Dedifferentiated amniotic fluid mesenchymal stem cell (primary cell): ENCODE measurements around the gene IGLL5.
"Not testable (repeated sequence)": the region's sequence is repeated elsewhere in the genome, so short reads cannot be mapped to it uniquely, and the experiment has no call there.

Experiments
- DNase-seq: peaks from one replicate; pipeline ENCODE4 v3.0.0-alpha.2; 2016; ENCODE audit errors: extremely low spot score

IGLL5 gene

DNA sequence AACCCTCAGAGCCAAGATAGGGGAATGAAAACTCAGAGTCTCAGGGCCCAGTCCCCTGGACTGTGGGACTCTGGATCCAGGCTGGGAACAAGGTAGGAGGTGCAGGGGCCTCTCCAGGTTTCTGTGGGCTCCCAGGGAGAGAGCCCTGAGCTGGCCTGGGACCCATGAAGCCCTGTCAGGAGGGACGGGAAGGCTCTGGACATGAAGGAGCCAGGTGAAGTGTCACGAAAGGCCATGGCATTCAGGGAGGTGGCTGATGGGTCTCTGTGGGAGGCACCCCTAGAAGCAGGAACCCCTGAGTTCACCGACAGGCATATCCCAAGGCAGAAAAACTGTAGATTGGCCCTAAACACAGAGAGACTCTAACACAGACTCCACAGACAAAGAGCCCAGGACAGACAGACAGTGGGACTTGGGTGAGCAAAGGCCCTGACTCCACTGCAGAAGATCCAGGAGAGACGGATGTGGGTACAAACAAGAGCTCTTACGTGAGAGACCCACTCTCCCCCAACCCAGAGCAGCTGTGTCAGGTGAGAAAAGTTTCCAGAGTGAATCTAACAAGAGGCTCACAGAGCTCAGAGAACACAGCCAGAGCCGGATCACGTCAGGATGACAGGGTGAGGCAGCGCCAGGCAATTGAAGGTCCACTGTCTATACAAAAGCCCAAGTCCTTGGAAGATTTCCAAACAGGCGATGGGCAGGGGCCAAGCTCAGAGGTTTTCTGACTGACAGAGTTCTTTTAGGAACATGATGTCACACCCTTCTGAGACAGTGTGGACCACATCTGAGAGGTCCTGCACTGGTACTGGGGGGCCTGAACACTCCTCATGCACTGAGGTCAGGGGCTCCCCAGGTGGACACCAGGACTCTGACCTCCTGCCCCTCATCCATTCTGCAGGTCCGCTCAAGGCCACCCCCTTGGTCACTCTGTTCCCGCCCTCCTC is 27.4 kb downstream of the IGLL5 start:
- no peak for DNase-seq

DNA sequence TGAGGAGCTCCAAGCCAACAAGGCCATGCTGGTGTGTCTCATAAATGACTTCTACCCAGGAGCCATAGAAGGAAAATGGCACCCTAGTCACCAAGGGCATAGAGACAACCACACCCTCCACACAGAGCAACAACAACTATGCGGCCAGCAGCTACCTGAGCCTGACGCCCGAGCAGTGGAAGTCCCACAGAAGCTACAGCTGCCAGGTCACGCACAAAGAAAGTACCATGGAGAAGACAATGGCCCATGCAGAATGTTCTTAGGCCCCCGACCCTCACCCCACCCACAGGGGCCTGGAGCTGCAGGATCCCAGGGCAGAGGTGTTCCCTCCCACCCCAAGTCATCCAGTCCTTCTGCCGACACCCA is 28.0 kb downstream of the IGLL5 start:
- no peak for DNase-seq

DNA sequence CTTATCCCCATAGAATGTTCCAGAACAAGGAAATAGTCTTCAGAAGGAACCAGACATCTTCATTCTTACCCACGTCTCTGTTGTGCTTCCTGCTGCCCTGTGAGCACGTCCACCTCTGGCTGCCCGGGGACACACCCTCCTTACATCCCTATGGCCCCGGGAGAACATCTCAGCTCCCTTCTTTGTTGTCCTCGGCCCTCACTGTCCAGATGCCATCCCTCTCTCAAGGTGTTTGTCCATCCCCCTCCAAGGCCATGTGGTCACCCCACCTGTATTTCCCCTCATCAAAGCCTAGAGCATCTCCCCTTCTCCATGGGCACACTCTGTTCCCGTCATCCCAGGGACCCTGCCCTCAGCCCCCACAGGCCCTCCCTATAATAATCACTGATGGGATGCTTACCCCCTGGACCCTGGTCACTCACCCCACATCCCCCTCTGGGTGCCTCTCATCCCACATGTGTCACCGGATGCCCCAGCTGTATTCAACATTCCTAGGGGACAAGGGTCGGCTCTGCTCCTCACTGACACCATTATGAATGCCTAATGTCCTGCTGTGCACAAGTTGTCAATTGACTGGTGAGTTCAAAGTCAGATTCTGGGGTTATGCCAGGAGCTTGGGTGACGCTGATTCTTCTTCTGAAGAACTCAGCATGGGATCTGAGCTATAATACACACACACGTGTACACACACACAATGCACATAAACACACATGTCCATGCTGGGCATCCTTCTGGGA is 28.8 kb downstream of the IGLL5 start:
- no peak for DNase-seq

DNA sequence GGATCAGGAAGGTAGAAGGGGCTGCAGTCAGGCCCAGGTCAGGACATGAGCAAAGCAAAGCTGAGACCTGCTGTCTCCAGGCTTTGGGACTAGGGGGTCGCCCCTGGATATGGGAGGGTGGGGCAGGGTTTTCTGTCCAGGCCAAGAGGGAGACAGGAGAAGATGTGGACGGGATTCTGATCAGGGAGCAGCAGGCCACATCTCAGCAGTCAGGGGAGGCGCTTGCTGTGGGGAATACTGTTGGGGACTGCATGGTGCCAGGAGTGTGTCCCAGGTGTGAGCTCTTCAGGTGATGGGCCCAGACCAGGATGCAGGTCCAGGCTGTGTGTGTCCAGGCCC is 29.3 kb downstream of the IGLL5 start:
- DNase-seq = no peak

DNA sequence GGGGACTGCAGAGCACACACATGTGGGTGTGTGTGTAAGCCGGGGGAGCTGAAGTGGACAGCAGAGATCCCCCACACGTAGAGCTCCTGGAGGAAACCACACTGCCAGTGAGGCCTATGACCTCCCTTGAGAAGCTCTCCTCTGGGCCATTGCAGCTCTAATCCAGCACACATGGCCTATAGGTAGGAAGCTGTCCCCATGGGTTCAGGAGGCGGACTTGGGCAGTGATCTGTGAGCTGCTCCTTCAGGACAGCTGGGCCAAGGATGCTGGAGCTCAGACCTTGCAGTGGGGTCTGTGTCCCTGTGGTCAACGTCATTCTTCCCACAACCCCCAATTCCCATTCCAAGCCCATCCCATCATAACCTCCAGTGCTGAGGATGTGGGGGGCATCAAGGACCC is 29.8 kb downstream of the IGLL5 start:
- DNase-seq = no peak

DNA sequence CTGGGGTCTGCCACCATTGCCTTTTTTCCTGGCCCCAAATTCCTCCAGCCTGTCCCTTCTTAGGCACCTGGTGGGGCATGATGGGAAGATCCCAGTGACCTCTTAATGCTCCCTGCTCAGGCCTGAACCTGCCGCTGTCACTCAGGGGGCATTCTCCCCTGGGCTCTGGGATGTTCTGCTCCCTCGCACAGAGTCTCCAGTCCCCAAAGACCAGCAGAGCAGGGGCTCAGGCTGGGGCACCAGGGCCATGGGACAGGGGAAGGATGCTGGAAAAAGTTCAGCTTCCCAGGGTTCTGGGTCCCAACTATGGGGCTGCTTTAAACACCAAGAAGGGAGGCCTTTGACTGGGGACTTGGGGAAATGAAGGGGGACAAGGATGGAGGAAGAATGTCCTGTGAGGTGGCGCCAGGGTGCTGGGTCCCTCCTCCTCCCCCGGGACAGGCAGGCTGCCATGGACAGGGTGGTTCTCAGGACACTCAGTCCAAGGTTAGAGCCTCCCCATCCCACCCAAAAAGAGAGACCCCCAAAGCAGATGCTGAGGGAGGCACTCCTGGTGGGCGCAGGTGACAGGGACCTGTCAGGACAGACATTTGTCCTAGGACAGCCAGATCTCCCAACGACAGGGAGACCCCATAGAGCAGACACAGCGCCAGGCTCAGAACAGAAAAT is 30.8 kb downstream of the IGLL5 start:
- no peak for DNase-seq

DNA sequence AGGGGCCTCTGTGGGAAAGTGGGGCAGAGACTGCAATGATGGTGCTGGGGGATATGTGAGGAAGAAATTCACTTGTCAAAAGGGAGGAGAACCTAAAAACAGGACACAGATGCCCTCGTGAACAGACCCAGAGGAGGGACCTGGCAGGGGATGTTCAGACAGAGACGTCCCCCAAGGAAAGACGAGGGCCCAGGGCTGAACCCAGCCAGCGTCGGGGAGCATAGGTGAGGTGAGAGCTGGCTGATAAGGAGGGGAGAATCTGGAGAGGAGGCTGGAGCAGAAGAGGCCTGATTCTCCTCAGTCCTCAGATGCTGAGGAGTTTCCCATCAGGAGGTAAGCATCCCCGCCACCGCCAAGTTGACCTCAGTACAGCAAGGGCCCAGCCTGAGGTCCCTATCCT is 31.4 kb downstream of the IGLL5 start:
- no peak for DNase-seq

DNA sequence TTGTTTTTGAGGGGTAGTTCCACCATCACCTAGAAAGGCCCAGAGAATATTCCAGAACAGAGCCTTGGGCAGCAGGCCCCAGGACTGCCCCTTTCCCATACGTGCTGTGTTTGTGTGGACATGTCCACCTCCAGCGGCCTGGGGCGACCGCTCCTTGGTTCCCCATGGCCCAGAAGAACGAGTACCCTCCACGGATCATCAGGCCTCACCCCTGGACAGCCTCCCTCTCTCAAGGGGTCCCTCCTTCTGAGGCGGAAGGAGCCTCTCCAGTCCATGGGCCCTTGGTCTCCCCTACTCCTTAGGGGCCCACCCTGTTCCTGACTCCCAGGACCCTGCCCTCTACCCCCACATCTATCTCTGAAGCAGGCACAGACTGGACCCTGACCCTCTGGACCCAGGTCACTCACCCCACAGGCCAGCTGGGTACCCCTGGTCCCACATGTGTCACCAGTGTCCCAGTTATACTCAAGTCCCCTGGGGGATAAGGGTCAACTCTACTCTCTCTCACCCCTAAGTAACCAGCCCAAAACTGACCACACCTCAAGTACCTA is 32.6 kb downstream of the IGLL5 start:
- no peak for DNase-seq

DNA sequence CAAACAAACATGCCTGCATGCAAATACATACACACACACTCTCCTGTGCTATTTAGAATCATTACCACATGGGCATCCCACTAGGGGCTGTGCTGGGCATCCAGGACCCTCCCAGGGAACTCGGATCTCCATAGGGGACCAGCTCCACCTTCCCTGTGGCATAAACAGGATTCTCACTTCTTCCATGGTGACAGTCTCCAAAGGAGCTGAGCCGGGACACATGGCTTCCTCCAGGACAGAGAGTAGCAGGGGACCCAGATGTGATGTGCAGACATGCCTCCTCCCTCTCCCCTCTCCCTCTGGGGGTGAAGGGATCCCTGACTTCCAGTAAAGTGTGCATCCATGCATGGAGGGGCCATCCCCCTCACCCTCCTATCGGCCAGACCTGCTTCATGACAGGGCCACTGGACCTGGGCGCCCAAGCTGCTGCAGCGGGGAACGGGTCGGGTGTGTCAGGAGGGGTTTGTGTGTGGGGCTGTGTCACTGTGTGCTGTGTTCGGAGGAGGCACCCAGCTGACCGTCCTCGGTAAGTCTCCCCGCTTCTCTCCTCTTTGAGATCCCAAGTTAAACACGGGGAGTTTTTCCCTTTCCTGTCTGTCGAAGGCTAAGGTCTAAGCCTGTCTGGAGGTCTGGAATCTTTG is 33.4 kb downstream of the IGLL5 start:
- DNase-seq = no peak

DNA sequence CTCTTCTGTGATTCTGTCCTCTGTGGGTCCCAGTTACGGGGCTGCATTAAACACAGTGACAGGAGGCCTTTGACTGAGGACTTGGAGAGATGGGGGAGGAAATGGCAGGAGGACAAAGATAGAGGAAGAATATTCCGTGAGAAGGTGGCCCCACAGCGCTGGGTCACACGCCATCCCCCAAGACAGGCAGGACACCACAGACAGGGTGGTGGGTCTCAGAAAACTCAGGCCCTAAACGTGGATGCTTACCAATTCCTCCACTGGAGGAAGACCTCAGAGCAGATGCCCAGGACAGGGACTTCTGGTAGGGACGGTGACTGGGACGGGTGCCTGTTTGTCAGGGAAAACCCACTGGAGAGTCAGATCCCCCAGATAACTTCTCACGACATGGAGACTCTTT is 34.0 kb downstream of the IGLL5 start:
- no peak for DNase-seq

DNA sequence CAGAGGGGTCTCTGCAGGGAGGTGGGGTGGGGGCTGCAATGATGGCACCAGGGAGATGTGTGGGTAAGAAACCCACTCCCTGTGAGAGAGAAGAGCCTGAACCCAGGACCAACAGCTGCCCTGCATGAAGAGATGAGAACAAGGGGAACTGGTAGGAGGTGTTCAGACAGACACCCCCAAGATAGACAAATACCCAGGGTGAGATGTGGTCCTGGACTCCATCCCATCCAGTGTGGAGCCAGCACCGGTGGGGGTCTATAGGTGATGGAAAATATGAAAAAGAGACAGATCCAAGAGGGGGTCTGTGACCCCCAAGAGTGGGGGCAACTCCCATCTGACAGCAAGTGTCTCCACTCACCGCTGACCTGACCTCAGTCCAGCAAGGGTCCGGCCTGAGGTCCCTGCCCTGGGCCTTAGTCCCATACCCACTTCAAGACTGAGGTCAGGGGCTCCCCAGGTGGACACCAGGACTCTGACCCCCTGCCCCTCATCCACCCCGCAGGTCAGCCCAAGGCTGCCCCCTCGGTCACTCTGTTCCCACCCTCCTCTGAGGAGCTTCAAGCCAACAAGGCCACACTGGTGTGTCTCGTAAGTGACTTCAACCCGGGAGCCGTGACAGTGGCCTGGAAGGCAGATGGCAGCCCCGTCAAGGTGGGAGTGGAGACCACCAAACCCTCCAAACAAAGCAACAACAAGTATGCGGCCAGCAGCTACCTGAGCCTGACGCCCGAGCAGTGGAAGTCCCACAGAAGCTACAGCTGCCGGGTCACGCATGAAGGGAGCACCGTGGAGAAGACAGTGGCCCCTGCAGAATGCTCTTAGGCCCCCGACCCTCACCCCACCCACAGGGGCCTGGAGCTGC is 34.7 kb downstream of the IGLL5 start:
- DNase-seq = not testable (repeated sequence)

DNA sequence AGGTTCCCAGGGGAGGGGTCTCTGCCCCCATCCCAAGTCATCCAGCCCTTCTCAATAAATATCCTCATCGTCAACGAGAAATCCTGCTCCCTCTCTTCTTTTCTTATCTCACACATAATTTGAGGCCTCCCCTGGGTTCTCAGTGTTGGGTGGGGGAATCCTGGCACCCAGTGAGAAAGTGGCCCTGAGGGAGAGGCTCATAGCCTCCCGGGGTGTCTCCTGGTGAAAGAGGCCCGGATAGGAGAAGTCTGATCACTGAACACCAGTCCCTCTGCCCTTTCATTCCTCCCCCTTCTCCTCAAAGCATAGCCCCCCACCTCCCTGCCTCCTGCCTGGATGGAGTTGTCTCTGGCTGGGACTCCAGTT is 35.3 kb downstream of the IGLL5 start:
- DNase-seq = no peak

DNA sequence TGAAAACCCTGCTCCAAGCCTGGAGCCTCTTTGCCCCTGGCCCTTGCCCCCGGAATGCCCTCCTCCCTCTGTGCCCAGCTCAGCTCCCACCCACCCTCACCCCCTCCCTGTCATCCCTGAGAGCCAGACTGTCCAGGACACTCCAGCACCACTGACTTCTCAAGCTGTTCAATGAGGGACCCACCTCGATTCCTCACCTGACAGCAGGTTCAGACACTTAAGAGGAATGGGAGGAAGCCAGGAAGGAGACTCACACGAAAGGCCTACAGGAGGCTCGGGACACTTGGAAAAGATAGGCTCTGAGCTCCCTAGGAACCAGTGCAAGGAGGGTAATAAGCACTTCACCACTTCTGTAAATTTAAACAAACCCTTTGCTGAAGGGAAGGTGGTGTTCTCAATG is 35.8 kb downstream of the IGLL5 start:
- no peak for DNase-seq

DNA sequence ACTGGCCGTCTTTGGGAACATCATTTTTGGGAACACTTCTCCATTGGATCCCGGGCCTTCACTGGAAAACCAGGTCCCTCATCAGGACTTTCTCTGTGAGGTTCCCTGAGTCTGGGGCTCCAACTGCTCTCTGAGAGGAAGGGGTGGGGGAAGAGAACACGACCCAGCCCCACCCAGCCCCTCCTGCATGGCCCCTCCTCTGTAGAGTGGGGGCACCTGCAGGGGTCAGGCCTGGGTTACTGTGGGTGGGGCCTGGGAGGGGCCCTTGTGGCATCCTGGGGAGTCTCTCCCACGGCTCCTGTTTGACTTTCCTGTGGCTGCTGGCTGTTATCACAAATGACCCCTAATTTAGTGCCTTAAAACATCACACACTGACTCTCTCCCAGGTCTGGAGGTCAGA is 36.3 kb downstream of the IGLL5 start:
- DNase-seq = no peak

DNA sequence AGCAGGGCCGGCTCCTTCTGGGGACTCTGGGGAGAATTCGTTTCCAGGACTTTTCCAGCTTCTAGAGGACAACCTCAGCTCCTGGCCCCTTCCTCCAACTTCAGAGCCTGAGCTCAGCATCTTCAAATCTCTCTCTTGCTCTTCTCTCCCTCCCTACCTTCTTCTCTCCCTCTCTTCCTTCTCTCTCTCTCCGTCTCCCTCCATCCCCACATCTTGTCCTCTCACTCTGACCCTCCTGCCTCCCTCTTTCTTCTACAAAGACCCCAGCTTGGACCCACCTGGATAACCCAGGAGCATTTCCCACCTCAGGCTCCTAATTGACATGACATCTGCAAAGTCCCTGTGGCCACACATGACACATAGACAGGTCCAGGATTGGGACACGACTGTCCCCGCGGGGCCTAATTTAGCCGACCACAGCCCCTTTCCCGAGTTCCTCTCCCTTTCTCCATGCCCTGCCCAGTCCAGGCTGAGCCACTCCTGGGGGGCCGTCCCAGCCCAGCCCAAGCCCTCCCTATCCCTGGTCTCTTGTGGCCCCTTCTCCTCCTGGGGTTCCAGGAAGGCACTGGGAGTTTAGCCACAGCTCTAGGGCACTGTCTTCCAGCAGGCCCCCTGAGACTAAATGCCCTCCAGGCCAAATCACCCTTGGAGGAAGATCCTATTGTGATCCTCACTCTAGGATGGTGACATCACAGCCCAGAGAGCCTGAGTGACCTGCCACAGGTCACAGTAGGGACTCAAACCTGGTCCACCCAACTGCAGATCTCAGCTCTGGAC is 36.9 kb downstream of the IGLL5 start:
- no peak for DNase-seq

DNA sequence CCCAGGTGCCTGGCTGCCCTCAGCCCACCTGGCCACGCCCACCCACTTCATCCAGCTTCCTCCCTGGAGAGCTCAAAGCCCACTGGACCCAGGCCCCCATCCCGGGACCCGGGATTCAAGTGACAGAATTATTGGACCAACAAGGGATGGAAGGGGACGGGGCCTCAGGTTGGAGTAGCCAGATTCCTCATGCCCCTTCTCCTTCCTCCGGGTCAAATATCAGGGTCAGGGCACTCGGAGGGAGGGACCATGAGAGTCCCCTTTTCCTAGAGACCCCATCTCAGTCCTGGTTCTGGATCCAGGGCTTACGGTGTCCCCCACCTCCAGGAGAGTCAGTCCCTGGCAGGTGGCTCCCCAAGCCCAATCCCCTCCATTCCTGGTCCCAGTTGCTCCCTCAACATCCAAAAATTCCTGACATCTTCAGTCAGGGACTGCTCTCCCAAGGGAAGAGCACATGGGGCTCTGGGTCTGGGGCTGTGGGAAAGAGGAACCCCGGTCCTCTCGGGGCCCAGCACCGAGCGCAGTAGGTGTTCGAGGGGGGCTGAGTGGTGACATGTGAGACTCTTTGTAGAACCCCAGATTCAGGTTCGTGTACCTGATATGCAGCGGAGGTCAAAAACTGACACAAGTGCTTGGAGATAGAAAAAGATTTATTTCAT is 37.7 kb downstream of the IGLL5 start:
- no peak for DNase-seq

DNA sequence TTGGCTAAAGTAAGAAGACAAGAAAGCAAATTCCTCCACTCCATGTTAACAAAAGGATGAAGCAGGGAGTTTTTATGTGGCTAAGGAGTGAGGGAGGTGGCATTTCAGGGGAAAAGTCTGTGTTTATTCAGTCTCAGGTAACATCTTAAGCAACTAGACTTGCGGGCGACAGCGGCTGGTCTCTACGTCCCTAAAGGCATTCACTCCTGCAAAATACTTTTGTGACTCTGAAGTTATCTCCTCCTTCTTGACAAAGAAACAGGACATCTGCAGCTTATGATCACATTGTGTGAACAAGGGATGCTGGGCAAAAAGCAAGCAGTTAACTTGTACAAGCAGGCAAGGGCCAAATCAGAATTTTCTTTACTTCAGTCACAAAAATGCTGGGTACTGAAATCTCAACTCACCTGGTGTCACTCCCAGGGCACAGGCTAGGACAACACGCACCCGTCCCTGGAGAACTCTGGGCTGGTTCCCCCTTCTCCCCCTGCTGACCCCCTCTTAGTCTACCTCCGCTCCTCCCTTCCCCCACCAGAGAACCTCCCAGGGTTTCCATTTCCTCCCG is 38.3 kb downstream of the IGLL5 start:
- DNase-seq = no peak

DNA sequence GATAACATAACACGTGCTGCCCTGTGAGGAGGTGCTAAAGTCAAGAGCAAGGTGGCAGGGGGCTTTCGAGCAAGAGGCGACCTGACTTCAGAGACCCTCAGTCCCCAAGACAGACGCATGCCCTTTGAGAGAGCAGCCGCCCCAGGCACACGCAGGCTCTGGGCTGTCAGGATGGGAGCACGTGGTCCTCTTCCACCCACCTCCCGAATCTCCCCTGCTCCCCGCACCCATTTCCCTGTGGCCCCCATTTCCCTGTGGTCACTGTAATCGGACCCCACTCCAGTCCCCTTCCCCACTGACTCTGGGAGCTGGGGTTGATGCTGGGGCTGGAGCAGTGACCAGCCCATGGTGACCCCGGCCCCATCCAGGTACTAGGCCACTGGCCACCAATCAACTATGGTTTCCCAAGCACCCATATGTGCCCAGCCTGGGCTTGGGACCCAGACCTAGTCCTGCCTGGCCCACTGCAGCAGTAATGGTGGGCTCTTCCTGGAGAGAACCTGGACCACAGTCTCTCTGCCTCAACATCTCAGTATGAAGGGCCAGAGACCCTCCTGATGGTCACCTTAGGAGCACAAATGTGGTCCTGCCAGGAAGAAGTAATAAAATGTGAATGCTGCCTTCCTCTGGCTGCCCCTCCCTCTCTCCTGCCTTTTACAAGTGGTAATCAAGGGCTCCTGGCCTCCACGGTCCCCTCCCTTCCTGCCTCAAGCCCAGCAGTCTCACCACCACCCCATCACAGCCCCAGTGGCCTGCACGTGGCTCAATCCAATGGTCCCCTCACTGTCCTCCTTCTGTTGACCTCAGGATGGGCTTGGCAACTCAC is 39.0 kb downstream of the IGLL5 start:
- no peak for DNase-seq
